Prostate gland (tissue), 2 donors: ENCODE measurements around the gene KLHL29. TPM values are rescaled to one million over a fixed set of nuclear protein-coding genes. Genes with fewer than 3 reads are reported as not detected.

ENCODE experiments used
- DNase-seq: peaks from one replicate; pipeline ENCODE4 v3.0.0-alpha.2; 2019; ENCODE audit warnings: low spot score
- H3K27ac ChIP-seq, 2 donors: fragments of 200-600 bp; sonication (generic); 2 replicates each; pipeline ENCODE4 v1.5.1; 2017 to 2019
- H3K27me3 ChIP-seq: fragments of 200-600 bp; sonication (generic); replicated peaks from 2 replicates; pipeline ENCODE4 v1.5.1; 2019; ENCODE audit not compliant: insufficient read depth
- H3K36me3 ChIP-seq, 2 donors: fragments of 200-600 bp; sonication (generic); 1 replicate in 1 of 2; 2 replicates in 1 of 2; pipeline versions ENCODE4 v1.5.1 to v1.8.1; 2017 to 2019
- H3K4me1 ChIP-seq: fragments of 200-600 bp; sonication (generic); replicated peaks from 2 replicates; pipeline ENCODE4 v1.5.1; 2019
- H3K4me3 ChIP-seq, 2 donors: fragments of 200-600 bp; sonication (generic); 2 replicates each; pipeline ENCODE4 v1.5.1; 2017 to 2019
- H3K9me3 ChIP-seq: fragments of 200-600 bp; sonication (generic); 2 replicates; pipeline ENCODE4 v1.5.1; 2017
- CTCF ChIP-seq, 4 experiments: fragments of 200-600 bp in 2 of 4; fragments of 450-650 bp in 2 of 4; sonication (generic) in 2 of 4; IDR thresholded peaks; 1 replicate in 3 of 4; 2 replicates in 1 of 4; pipeline ENCODE4 v1.5.1; 2016 to 2019; ENCODE audit warnings: antibody characterized with exemption in 4 of 4, mild to moderate bottlenecking in 2 of 4, moderate library complexity in 2 of 4
- POLR2A ChIP-seq: fragments of 450-650 bp; IDR thresholded peaks from one replicate; pipeline ENCODE4 v1.6.1; 2016; ENCODE audit warnings: antibody characterized with exemption, mild to moderate bottlenecking
- POLR2AphosphoS5 ChIP-seq: sonication (generic); formaldehyde crosslinking; IDR thresholded peaks from one replicate; pipeline ENCODE4 v1.6.1; 2017; ENCODE audit warnings: antibody characterized with exemption
- WGBS: methylation state at CpG from one replicate; pipeline ENCODE4 v1.1.5; 2018; 5-methylcytosine and 5-hydroxymethylcytosine counted together
- intact Hi-C: fragments of 100-400 bp; cut with DNase I; formaldehyde crosslinking; loops from one replicate; pipeline ENCODE4 v1.14.2; 2022
- total RNA-seq, 2 donors: library from RNA; depleted of rRNA; stranded (reverse); fragments of >200 nt; gene quantifications; one replicate each; pipeline ENCODE4 v1.1.0, GENCODE V29; 2016

Gene KLHL29
- total RNA-seq, 2 donors from 2014 or later = 23.3 to 24.8 TPM

DNA sequence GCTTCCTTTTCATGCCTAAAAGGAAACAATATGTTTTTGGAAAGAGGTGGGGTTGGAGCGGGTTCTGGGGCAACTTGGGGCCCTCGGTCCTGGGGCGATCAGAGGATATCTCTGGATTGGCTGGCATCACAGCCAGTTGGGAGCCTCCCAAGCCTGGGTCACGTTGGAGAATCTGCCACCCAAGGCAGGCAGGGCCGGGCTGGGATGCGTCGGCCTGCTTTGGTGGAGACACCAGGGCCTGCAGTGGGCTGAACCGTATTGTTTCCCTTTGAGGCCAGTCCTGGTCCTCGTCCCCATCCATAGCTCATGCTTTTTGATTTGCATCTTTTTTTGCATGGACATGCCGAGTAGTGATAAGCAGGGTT lies 306.1 kb downstream of the KLHL29 start:
- Histone ChIP-seq H3K27ac (no peak overlapping the region), H3K4me3 (no peak overlapping the region), H3K27me3 (no peaks in the 10 kb centered on the region), H3K9me3 (no peaks in the 10 kb centered on the region), H3K4me1 (no peaks in the 10 kb centered on the region), H3K36me3 (peaks cover 0 to 9% of the 10 kb centered on the region in 2 donors)
- DNase-seq = no peak
- intact Hi-C loops = no loop called here
- 94% methylated on average over 10 of the region's 10 CpGs for WGBS
- no peak for TF ChIP-seq POLR2AphosphoS5
- no peak for TF ChIP-seq POLR2A
- TF ChIP-seq CTCF (IDR thresholded peaks at IDR 0.05) = no peak

GRCh38 chr2:23691565-23691964 lies 306.6 kb downstream of the KLHL29 start:
- intact Hi-C loops = no loop called here
- no peaks in the 10 kb centered on the region for H3K27me3 ChIP-seq
- no peak overlapping the region for H3K4me3 ChIP-seq
- H3K27ac ChIP-seq = no peak overlapping the region
- no peak for DNase-seq
- TF ChIP-seq CTCF (IDR thresholded peaks at IDR 0.05) (no peak), POLR2A (no peak), POLR2AphosphoS5 (no peak)
- H3K9me3 ChIP-seq = no peaks in the 10 kb centered on the region
- WGBS = 74% methylated on average over 20 of the region's 21 CpGs
- peaks cover 0 to 13% of the 10 kb centered on the region in 2 donors for H3K36me3 ChIP-seq
- no peaks in the 10 kb centered on the region for H3K4me1 ChIP-seq

- Histone ChIP-seq H3K36me3 (peaks cover 0 to 15% of the 10 kb centered on the region in 2 donors), H3K27ac (no peak overlapping the region), H3K27me3 (no peaks in the 10 kb centered on the region), H3K4me3 (no peak overlapping the region), H3K4me1 (no peaks in the 10 kb centered on the region), H3K9me3 (no peaks in the 10 kb centered on the region)
- intact Hi-C loops = no loop called here
- no peak for DNase-seq
- TF ChIP-seq CTCF (IDR thresholded peaks at IDR 0.05) (no peak), POLR2AphosphoS5 (no peak), POLR2A (no peak)
- WGBS = 98% methylated on average over 14 of the region's 14 CpGs
Observed at GRCh38 chr2:23692263-23692662, 307.3 kb downstream of the KLHL29 start.

- 91% methylated on average over 28 of the region's 28 CpGs for WGBS
- H3K4me1 ChIP-seq = no peaks in the 10 kb centered on the region
- H3K4me3 ChIP-seq = no peak overlapping the region
- intact Hi-C loops = no loop called here
- DNase-seq = peak; percentile 3
- peaks cover 0 to 15% of the 10 kb centered on the region in 2 donors for H3K36me3 ChIP-seq
- TF ChIP-seq POLR2A (no peak), POLR2AphosphoS5 (no peak), CTCF (IDR thresholded peaks at IDR 0.05) (no peak)
- H3K27me3 ChIP-seq = no peaks in the 10 kb centered on the region
- no peaks in the 10 kb centered on the region for H3K9me3 ChIP-seq
- no peak overlapping the region for H3K27ac ChIP-seq
Observed at GRCh38 chr2:23692851-23693605, 308.0 kb downstream of the KLHL29 start.

DNA sequence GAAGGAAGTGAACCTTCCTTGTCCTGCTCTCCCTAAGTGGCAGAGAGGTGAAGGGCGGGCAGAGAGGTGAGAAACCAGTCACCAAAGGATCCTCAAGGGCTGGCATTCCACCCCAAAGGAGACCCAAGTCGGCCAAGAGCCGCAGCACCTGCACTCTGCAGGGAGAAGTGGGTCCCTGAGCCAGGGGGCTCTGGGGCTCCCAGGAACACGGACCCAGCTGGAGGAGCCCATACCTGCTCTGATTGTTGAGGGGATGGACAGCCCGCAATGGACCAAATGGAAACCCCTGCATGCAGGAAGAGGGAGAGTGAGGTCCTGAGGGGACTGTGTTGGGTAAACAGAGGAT lies 308.6 kb downstream of the KLHL29 start:
- 99% methylated on average over 5 of the region's 5 CpGs for WGBS
- Histone ChIP-seq H3K36me3 (peaks cover 0 to 15% of the 10 kb centered on the region in 2 donors), H3K9me3 (no peaks in the 10 kb centered on the region), H3K4me3 (no peak overlapping the region), H3K27me3 (no peaks in the 10 kb centered on the region), H3K27ac (no peak overlapping the region), H3K4me1 (no peaks in the 10 kb centered on the region)
- intact Hi-C loops = no loop called here
- DNase-seq = no peak
- TF ChIP-seq POLR2AphosphoS5 (no peak), CTCF (IDR thresholded peaks at IDR 0.05) (no peak), POLR2A (no peak)
